WERI-Rb-1 (cell line): Measurements from ENCODE around the gene ELN.
A peak's percentile ranks its signal among the peaks of the same experiment; 100 is the strongest.

Experiments
- DNase-seq: peaks from one replicate; pipeline ENCODE4 v3.0.0-alpha.2; 2020
- H3K27ac ChIP-seq: fragments of 250-450 bp; sonication (Bioruptor Pico); 2 replicates; pipeline ENCODE4 v1.5.1; 2020; ENCODE audit warnings: mild to moderate bottlenecking, moderate library complexity
- H3K27me3 ChIP-seq: fragments of 250-450 bp; sonication (Bioruptor Pico); 2 replicates; pipeline ENCODE4 v1.5.1; 2021; ENCODE audit warnings: mild to moderate bottlenecking, low read depth, moderate library complexity; ENCODE audit not compliant: insufficient read depth, severe bottlenecking
- H3K36me3 ChIP-seq: fragments of 250-450 bp; sonication (Bioruptor Pico); 2 replicates; pipeline ENCODE4 v1.5.1; 2020; ENCODE audit warnings: mild to moderate bottlenecking, moderate library complexity
- H3K4me3 ChIP-seq: 2 replicates; pipeline ENCODE4 v1.5.1; 2011; ENCODE audit warnings: low read depth, mild to moderate bottlenecking, control low read depth, low read length
- H3K9me3 ChIP-seq: fragments of 250-450 bp; sonication (Bioruptor Pico); 2 replicates; pipeline ENCODE4 v1.5.1; 2021; ENCODE audit warnings: mild to moderate bottlenecking, moderate library complexity; ENCODE audit not compliant: severe bottlenecking
- CTCF ChIP-seq: IDR thresholded peaks from 2 replicates; pipeline ENCODE4 v1.5.1; 2011; ENCODE audit warnings: low read depth, mild to moderate bottlenecking, control low read depth, inconsistent platforms, low read length

Gene ELN

GRCh38 chr7:73984481-73985205, 43.3 kb upstream of the ELN start:
- H3K36me3 ChIP-seq = no peaks in the 10 kb centered on the region
- no peak for TF ChIP-seq CTCF
- no peak for DNase-seq
- no peaks in the 10 kb centered on the region for H3K27me3 ChIP-seq
- H3K9me3 ChIP-seq = no peaks in the 10 kb centered on the region
- H3K27ac ChIP-seq = no peak overlapping the region
- H3K4me3 ChIP-seq = no peak overlapping the region

- Histone ChIP-seq H3K36me3 (no peaks in the 10 kb centered on the region), H3K9me3 (no peaks in the 10 kb centered on the region), H3K27me3 (no peaks in the 10 kb centered on the region), H3K27ac (peak overlapping the region; percentile 95), H3K4me3 (peak overlapping the region; percentile 37)
- TF ChIP-seq CTCF = peak; percentile 65
- DNase-seq = peak; percentile 64
Measured at GRCh38 chr7:73985737-73986141, 42.2 kb upstream of the ELN start.

GRCh38 chr7:73986158-73986631, 41.8 kb upstream of the ELN start:
- peak overlapping the region; percentile 37 for H3K4me3 ChIP-seq
- DNase-seq = peak; percentile 87
- H3K9me3 ChIP-seq = no peaks in the 10 kb centered on the region
- no peaks in the 10 kb centered on the region for H3K27me3 ChIP-seq
- no peak for TF ChIP-seq CTCF
- peak overlapping the region; percentile 95 for H3K27ac ChIP-seq
- H3K36me3 ChIP-seq = no peaks in the 10 kb centered on the region

- Histone ChIP-seq H3K27ac (no peak overlapping the region), H3K27me3 (no peaks in the 10 kb centered on the region), H3K36me3 (no peaks in the 10 kb centered on the region), H3K4me3 (no peak overlapping the region), H3K9me3 (no peaks in the 10 kb centered on the region)
- DNase-seq = no peak
- TF ChIP-seq CTCF = no peak
Measured at GRCh38 chr7:73987298-73987697, 40.7 kb upstream of the ELN start.

- Histone ChIP-seq H3K27ac (no peak overlapping the region), H3K27me3 (no peaks in the 10 kb centered on the region), H3K36me3 (no peaks in the 10 kb centered on the region), H3K4me3 (no peak overlapping the region), H3K9me3 (no peaks in the 10 kb centered on the region)
- TF ChIP-seq CTCF = no peak
- no peak for DNase-seq
Measured at GRCh38 chr7:73988197-73988596, 39.8 kb upstream of the ELN start.
